ENCODE results near the gene TECPR2.
"Not testable (repeated sequence)": the region's sequence is repeated elsewhere in the genome, so short reads cannot be mapped to it uniquely, and the experiment has no call there.

Gene TECPR2

GRCh38 chr14:102333795-102334705, 28.7 kb upstream of the TECPR2 start:
- DNase-seq: no peak

- no peak for DNase-seq
Observed at GRCh38 chr14:102335163-102335562, 27.6 kb upstream of the TECPR2 start.

- DNase-seq: no peak
Observed at GRCh38 chr14:102338724-102339123, 24.0 kb upstream of the TECPR2 start.

- no peak for DNase-seq
Observed at GRCh38 chr14:102341566-102341965, 21.2 kb upstream of the TECPR2 start.

GRCh38 chr14:102342238-102342637, 20.5 kb upstream of the TECPR2 start:
- DNase-seq: no peak

- no peak for DNase-seq
Observed at GRCh38 chr14:102344084-102344483, 18.7 kb upstream of the TECPR2 start.

GRCh38 chr14:102344485-102344884, 18.3 kb upstream of the TECPR2 start:
- peak in 12 of 14 donors; percentile 9 to 85 (median 69) for DNase-seq

- DNase-seq: no peak
Observed at GRCh38 chr14:102345232-102345631, 17.5 kb upstream of the TECPR2 start.

- DNase-seq: no peak
Observed at GRCh38 chr14:102346645-102347044, 16.1 kb upstream of the TECPR2 start.

- DNase-seq: no peak
Observed at GRCh38 chr14:102348376-102348775, 14.4 kb upstream of the TECPR2 start.

- no peak for DNase-seq
Observed at GRCh38 chr14:102351023-102351422, 11.7 kb upstream of the TECPR2 start.

GRCh38 chr14:102351593-102351992, 11.1 kb upstream of the TECPR2 start:
- not testable (repeated sequence) for DNase-seq

- DNase-seq: peak in 1 of 14 donors; percentile 10
Observed at GRCh38 chr14:102352213-102352612, 10.5 kb upstream of the TECPR2 start.

GRCh38 chr14:102353126-102353619, 9.6 kb upstream of the TECPR2 start:
- no peak for DNase-seq

- DNase-seq: no peak
Observed at GRCh38 chr14:102356280-102356679, 6.5 kb upstream of the TECPR2 start.

- no peak for DNase-seq
Observed at GRCh38 chr14:102359341-102359740, 3.4 kb upstream of the TECPR2 start.

GRCh38 chr14:102360388-102360787, 2.4 kb upstream of the TECPR2 start:
- no peak for DNase-seq

GRCh38 chr14:102362084-102362483, 657 bp upstream of the TECPR2 start:
- no peak for DNase-seq

GRCh38 chr14:102363182-102363943, 622 bp downstream of the TECPR2 start:
- DNase-seq: peak in 7 of 14 donors; percentile 53 to 90 (median 63)

- peak in 2 of 14 donors; percentile 20 to 36 for DNase-seq
Observed at GRCh38 chr14:102370305-102370809, 7.6 kb downstream of the TECPR2 start.

- DNase-seq: no peak
Observed at GRCh38 chr14:102371361-102371760, 8.6 kb downstream of the TECPR2 start.

- no peak for DNase-seq
Observed at GRCh38 chr14:102373110-102373509, 10.4 kb downstream of the TECPR2 start.

GRCh38 chr14:102374264-102374663, 11.5 kb downstream of the TECPR2 start:
- no peak for DNase-seq

Data from C1 segment of cervical spinal cord (tissue), 14 donors.